NCI-H2196 (cell line): ENCODE data around the gene EFCC1.

Experiments
- DNase-seq: peaks from one replicate; lab custom pipeline; 2025; ENCODE audit not compliant: unreplicated experiment; lab: John Stamatoyannopoulos, UW

EFCC1 gene, protein sequence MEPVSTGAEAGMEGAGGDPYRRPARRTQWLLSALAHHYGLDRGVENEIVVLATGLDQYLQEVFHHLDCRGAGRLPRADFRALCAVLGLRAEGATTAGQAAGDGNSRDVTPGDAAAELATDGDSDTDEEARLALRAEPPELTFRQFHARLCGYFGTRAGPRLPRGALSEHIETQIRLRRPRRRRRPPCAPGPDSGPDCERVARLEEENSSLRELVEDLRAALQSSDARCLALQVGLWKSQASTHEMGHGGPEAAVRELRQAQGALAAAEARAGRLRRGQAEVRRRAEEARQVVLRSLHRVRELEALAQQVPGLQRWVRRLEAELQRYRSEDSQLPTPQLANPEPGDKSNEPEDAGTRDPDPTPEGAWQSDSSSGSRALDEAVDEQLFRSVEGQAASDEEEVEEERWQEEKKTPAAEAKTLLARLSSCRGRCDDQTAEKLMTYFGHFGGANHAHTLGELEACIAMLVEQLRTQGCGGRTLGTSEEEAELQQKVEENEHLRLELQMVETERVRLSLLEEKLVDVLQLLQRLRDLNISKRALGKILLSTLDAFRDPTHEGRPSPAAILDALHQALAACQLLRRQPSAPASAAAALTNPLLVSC

DNA sequence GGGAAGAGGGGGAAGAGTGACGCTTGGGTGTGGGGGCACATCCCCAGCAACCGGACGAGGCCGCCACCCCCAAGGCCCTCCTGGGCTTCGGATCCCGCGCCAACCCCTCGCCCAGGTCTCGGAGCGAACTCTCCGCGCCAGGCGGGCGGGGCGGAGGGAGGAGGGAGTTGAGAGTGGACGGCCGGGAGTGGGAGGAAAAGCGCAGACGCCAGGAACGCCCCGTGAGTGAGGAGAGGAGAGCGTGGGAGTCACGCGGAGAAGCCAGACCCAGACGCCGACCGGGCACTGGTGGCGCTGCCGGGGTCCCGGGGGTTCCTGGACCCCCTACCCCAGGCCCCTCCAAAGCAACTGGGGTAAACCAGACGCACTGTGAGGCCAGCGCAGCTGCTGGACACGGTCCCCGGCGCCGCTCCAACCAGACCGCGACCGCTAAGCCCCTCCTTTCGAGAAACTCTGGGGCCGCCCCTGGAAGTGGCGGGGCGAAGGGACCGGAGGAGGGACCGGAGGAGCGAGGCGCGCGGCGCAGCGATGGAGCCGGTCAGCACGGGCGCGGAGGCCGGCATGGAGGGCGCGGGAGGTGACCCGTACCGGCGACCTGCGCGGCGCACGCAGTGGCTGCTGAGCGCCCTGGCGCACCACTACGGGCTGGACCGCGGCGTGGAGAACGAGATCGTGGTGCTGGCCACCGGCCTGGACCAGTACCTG is at the start of gene EFCC1:
Gene EFCC1, plus strand, starts transcription at position 204 of the 705 bp plus-strand sequence. Its CDS starts 325 bp downstream, at position 529.
- DNase-seq, result peak; percentile 53

DNA sequence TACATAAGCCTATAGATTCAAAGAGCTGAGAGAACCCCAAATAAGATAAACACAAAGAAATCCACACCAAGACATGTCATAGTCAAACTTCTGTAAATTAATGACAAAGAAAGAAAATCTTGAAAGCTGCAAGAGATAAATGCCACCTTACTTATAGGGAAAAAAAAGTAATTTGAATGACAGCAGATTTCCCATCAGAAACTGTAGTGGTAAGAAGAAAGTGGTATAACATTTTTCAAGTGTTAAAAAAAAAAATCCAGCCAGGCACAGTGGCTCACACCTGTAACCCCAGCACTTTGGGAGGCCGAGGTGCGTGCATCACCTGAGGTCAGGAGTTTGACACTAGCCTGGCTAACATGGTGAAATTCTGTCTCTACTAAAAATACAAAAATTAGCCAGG is 44.7 kb upstream of the EFCC1 start:
- DNase-seq, result no peak

DNA sequence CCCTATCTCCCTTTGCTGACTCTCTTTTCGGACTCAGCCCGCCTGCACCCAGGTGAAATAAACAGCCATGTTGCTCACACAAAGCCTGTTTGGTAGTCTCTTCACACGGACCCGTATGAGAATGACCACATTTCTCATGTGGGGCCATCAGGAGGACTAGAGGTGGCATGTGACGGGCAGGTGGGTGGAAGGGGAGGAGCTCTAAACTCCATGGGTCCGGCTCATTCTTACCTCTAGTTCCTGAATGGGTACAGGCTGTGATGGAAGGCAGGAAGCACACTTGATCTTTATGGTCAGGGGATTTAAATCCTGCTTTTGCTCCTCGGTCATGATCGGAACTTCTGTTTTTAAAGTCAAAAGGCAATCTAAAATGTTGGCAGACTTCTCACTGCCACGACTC is 35.8 kb upstream of the EFCC1 start:
- no peak for DNase-seq

DNA sequence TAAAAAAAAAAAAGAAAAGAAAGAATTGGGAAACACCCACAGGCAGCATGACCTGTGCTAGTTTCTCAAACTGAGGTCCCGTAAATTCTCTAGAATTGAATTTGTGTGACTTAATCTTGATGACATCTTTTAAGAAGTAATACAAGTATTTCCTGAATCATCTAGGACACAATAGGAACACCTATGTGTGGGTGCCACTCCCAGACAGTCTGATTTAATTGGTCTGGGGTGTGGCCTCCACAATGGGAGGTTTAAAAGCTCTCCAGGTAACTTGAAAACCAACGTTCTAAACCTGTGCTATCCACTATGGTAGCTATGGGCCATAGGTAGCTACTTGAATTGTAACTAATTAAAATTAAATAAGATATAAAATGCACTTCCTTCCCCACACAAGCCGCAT is 35.3 kb upstream of the EFCC1 start:
- no peak for DNase-seq

DNA sequence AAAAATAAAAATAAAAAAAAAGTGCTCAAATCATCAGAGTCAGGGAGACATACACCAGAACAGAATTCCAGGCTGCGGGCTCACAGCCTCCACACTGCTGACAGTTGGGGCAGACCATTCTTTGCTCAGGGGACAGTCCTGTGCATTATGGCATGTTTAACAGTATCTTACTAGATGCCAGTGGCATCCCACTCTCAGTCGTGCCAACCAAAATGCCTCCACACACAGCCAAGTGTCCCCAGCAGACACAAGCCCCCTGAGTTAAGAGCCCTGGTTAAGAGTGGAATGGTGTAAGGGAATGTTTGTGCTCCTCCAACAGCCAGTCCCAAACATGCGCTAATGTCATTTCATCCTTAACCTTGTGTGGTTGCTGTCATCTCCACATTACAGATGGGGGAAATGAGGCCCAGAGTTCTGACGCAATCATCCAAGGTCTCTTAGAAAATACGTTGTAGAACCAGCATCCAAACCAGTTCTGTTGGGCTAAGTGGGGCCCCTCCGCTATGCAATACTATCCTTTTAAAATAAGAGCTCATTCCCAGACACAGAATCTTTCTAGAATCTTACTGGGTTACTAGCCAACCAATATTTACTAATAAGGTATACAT is 33.3 kb upstream of the EFCC1 start:
- no peak for DNase-seq

DNA sequence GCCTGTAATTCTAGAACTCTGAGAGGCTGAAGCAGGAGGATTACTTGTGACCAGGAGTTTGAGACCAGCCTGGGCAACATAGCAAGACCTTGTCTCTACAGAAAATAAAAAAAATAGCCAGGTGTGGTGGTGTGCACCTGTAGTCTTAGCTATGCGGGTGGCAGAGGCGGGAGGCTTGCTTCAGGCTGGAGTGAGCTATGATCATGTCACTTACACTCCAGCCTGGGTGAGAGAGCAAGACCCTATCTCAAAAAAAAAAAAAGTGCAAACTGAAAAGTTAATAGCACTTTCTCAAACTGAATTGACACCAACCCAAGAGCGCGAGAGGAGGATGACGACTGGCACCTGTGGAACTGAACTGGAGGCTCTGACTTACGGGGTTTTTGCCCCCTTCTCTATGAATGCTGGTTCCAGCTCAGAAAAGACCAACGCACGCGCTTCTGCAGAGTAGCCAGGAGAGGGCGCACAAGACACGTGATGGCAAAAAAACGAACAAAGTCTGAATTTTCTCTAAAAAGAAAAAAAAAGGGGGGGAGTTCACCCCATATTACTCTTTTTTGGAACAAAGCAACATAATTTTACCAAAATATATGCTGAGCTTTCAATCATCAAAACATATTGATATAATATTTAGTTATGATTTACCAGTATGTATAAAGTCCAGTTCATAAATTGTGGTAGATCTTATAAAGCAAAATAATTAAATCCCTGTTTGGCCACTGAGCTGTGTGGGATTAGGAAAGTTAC is 30.9 kb upstream of the EFCC1 start:
- DNase-seq, result peak; percentile 75

DNA sequence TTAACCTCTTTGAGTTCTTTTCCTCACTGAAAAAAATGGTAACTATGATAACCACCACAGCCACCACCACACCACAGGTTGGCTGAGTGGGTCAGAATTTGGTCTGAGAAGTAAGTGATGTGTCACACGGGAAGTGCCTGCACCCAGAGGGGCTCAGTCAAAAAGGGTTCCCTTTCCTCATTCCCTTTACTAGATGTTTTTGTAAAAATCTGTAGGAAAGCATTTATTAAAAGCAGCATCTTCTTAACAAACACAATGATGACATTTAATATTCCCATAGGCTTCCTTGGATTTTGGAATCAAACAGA is 30.4 kb upstream of the EFCC1 start:
- DNase-seq, result no peak

DNA sequence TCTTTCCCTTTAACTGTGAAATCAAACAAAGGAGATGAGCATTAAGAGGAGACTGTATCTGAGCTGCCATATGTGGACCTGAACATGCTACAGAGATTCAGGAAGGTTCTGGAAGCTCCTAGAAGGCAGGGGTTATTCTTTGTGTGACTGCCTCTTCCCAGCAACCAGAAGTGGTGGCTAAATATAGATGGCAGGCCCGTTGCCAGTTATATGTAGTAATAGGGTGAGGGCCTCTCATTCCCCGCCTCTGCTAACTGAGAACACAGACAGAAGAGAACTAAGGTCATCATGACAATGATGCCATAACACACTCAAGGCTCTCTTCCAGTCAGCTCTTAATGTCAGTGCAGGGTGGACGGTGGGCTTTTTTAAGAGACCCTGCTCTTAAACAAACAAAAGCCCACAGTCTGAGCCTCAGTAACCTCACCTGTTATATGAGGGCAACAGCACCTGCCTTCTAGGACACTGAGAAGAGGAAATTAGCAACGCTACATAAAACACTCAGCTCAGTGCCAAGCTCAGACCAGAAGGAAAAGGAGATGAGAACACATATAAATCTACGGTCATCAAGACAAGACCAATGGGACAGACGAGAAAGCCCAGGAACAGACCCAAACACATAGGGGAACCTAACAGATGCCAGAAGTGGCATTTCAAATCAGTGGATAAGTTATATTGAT is 29.5 kb upstream of the EFCC1 start:
- DNase-seq, result peak; percentile 60

DNA sequence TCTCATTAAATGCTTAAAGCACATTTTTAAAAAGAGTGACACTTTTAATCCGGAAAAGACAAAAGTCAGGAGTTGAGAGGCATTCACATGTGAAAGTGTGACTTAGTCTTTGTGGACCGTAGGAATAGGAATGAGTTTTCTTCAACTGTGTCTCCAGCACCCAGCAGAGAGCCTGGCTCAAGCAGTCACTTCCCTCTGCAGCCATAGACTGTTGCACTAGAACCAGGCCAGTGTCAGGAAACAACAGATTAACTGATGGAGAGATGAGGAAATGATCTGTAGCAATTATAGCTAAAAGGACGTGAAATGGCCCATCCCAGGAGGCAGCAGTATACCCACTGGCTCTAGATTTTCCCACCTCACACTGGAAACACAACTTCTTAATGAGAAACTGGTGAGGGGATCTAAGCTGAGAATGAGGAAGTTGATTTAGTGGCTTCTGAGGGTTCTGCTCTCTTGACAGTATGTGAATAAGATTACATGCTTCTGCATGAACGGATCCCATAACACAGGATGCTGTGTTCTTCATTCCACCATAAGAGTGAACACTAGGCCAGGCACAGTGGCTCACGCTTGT is 27.0 kb upstream of the EFCC1 start:
- no peak for DNase-seq

DNA sequence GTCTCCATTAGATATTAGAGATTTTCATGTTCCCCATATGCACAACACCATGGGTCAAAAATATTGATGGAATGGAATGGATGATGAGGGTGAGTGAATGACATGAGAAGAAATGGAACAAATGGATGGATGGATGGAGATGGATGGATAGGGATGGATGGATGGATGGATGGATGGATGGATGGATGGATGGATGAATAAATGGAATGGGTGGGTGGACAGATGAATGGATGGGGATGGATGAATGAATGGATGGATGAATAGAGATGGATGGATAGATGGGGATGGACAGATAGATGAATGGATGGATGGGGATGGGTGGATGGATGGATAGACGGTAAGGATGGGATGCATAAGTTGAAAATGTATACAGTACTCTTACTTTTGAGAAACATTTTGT is 25.8 kb upstream of the EFCC1 start:
- no peak for DNase-seq

DNA sequence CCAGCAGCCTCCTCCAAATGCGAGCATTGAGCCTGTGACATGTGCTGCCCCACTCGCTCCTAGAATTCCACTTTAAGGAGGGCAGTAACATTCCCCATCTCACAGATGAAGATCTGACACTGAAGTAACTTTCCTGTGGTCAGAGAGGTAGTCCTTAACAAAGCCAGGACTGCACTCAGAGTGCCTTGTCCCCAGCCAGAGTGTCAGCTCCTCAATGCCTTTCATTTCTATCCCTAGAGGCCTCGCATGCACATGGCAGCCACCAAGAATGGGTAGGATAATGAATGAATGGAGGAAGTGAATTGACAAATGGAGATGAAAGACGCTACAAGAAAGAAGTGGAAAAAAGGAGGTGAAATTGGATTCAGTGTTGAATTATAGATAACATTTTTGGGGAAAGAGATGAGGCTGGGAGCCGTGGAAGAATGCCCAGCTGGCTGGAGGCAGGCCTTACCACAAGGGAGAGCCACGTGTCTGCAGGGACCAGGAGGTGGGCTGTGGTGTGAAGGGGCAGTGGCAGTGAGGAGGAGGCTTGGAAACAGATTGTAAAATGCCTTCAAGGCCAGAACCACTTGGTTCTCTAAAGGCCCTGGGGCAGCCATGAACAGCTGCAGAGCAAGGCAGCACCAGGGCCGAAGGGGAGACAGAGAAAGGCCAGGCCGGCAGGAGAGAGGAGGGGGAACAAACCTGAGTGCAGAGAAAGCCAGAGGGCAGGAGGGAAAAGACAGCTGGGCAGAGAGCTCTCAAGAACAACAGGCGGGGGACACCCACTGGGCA is 17.6 kb upstream of the EFCC1 start:
- DNase-seq, result no peak

DNA sequence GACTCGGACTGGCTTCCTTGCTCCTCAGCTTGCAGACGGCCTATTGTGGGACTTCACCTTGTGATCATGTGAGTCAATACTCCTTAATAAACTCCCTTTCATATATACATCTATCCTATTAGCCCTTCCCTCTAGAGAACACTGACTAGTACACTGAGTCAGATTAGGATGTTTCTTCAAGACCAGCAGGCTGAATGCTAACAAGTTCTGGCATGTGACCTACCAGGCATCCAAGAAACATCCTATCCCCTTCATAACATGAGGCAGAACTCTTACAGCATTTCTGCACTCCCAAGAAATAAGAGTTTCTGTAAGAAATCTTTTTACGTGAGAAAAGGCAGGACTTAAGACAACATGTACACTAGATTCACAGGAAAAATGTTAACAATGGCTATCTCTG is 16.5 kb upstream of the EFCC1 start:
- DNase-seq, result no peak

DNA sequence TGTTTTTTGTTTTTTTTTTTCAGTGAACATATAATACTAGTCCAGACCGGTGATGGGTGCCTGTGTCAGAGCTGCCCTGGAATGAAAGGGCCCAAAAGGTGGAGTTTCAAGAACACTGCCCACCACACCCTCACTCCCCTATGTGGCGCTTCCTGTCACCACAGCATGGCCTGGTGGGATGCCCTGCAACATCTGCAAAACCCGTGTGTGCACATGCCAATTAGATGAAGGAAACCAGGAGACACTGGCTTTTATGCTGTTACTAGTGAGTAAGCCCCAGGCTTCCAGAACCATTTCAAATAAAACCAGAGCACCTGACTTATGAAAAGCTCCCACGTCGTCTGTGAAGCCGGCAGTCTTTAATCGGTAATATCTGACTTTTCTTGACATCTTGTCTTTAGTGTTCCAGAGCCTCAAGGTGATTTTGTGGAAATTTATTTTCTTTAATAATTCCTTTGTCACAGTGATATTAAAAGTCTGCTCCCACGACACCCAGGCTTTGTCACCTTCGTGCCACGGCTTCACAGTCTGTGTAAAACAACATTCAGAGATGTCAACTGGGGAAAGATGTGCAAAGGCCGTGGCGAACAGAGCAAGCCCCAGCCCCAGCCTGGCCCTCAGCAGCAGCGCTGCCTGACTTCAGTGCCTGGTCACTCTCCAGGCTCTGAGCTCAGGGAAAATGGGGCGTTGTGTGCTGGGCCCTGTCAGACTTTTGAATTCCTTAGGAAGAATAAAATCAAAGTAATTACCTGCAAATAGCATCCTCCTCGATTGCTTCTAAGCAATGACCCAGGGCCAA is 13.6 kb upstream of the EFCC1 start:
- DNase-seq, result no peak

DNA sequence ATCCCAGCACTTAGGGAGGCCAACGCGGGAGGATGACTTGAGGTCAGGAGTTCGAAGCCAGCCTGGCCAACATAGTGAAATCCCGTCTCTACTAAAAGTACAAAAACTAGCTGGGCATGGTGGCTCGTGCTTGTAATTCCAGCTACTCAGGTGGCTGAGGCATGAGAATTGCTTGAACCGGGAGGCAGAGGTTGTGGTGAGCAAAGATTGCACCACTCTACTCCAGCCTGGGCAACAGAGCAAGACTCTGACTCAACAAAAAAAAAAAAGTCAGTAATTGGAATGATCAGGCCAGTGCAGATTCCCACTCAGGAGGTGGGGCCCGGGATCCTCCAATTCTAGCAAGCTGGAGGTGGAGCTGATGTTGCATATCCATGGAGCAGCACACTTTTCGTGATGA is 12.8 kb upstream of the EFCC1 start:
- no peak for DNase-seq

DNA sequence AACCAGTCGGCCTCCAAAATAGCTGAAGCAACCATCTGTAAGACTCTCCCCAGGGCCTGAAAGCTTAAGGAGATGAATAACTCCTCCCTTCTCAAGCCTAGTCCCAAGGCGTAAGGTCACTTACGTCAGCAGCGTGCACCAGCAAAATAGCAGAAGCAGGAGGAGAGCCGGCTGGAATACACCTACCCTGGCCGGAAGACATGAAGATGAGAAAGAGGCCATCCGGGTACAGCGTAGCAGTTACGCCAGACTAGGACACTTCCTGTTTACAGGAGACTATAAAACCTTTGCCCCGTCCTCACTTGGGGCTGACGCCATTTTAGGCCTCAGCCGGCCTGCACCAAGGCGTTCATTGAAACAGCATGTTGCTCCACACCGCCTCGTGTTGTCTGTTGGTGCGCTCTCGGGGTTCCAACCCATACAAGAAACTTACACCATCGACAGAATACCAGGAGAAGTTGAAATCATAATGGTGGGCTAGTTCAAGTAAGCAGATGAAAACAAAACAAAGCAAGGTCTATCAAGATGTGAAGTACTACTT is 9.7 kb upstream of the EFCC1 start:
- DNase-seq, result no peak

DNA sequence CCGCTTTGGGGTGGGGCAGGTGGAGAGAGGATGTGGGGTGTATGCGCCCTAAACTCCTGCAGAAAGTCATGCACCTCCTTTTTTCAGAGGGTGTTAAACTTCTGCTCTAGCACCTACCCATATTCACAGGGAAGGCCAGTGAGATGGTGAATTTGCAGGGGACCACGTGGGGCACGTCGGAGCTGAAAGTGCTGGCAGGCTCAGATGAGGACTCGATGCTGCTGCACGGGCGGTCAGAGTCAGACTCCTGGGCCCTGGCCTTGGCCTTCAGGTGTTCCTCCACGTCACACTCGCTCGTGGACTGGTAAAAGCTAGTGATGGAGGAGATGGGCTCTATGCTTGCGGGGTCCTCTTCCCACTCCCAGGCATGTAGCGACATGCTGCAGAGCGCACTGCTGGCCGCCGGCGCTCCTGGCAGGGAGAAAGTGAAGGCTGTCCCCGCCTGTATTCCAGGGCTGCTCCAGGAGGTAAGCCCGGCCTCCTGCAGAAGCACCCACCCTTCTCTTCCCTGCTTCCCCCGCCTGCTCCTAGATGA is 8.1 kb upstream of the EFCC1 start:
- DNase-seq, result no peak

DNA sequence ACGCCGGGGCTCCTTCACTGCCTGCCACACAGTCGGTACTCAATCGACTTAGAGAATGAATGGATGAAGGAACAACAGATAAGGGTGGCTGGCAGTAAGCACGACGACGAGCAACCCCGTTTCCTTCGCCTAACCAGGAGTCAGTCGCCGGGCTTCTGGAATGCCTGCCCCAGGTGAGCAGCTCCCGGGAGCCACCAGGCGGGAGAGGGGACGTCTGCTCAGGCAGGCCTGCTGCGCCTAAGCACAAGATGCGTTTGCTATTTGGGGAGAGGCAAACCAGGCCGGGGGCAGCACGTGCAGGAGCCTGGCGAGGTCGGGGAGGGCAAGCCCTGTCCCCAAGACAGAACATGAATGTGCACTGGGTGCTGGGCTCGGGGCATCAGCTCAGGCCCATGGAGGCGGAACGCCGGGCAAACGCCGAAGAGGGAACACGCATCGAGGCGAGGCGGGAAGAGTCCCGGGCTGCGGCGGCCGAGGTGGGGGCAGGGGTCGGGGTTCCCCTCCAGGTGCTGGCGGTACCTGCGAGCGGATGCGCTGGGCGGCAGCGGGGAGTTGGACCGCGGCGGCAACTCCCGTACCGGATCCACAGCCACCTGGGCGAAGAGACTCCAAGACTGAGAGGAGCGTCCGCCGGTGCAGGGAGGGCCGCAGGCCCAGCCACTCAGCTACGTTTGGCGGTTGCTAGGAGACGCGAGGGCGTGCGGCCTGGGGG is 7.5 kb upstream of the EFCC1 start, which contains the start of gene CFAP92:
Gene CFAP92, minus strand, starts transcription at position 616 of the 712 bp plus-strand sequence. CDS start 772 bp downstream, outside the sequence.
- DNase-seq, result peak; percentile 97

DNA sequence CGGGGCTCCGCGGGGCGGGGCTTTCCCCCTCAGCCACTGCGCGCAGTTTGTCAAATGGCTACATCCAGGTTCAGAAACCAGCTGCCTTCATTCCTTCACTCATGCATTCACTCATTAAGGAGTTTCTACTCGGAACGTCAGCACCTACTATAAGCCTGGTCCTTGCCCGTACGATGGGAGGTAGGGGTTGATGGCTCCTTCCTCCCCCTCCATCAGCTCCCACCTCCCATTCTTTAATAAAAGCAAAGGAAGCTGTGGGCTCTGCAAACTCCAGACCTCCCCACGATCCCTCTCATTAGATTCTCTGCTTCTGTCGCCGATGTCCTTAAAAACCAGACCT is 7.0 kb upstream of the EFCC1 start:
- DNase-seq, result no peak
